Measurements from ENCODE around the gene DIAPH1.

The DIAPH1 gene

DNA sequence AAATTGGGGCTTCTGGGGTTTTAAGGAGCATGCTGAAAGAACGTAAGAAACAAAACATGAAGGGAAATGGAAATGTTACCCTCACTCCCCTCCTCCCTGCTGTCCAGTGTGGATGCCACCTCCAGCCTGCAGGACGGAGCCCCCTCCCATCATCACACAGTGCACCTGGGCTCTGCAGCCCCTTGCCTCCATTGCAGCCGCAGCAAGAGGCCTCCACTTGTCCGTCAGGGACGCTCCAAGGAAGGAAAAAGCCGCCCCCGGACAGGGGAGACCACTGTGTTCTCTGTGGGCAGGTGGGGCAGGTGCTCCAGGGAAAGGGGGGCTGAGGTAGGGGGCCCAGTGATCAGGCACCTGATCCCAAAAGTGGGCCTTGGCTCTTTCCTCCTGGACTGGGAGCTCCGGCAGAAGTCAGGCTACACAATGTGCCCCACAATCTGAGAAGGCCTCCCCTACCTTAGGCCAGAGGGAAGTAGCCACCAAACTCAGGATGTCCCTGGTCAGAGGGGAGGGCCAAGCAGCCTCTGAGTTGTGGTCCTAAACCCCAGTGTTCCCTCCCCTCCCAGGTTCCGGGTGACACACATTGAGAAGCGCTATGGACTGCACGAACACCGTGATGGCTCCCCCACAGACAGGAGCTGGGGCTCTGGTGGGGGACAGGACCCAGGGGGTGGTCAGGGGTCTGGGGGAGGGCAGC, 20.7 kb upstream of the DIAPH1 start:
- DNase-seq (ENCODE audit: low spot score), result no peak

DNA sequence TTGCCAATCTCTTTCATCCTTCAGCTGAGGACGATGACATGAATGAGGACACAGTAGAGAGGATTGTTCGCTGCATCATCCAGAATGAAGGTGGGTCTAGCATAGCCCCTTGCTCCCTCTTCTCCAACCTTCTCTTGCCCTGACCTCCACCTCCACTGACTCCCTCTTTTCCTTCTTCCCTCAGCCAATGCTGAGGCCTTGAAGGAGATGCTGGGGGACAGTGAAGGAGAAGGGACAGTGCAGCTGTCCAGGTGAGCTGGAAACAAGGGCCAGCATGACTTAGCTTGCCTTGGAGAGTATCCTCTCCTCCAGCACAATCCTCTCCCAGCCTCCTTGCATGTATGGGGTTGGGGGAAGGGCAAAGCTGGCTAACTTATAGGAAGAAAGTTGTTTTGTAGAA, 20.0 kb upstream of the DIAPH1 start:
- no peak for DNase-seq (ENCODE audit: low spot score)

GRCh38 chr5:141637767-141638419, 19.1 kb upstream of the DIAPH1 start:
- peak; percentile 87 for DNase-seq (ENCODE audit: low spot score)

- DNase-seq (ENCODE audit: low spot score), result peak; percentile 72
These were observed 18.4 kb upstream of the DIAPH1 start for GRCh38 chr5:141637123-141637766.

DNA sequence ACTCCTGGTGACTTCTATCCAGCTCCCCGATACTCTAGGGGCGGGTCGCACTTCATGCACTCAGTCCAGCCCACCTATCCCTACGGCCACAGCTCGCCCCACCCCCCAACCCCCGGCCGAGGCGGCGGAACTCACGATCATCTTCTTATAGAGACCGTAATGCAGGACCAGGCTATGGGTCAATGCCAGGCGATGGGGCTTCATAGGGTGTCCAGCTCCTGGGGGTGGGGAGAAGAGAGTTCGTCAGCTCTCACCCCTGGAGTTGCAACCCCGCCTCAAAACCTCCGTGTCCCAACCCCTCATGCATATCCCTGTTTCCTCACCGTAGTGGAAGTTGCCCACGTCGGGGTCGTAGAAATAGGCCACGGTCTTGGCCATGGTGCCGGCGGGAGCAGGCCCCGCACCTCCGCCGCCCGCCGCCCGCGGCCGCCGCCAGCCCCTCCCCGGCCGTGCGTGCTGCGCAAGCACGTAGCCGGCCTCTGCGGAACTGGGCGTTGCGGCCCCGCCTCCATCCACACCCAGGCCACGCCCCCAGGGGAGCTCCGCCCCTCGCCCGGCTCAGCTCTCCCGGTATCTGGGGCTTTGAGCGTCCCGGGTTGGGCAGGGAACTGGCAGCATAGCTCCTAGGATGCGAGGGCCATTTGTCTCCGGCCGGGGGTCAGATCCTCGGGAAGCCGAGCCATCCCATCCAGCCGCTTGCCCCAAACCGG, 17.8 kb upstream of the DIAPH1 start, which contains the start of the genes HDAC3 and RELL2:
HDAC3 (minus strand) TSS at position 437 of the 710 bp plus-strand sequence; CDS start at position 378, 59 bp downstream.
RELL2 (plus strand) TSS at position 585 of the 710 bp plus-strand sequence. CDS start 1,229 bp downstream, outside the sequence.
- DNase-seq (ENCODE audit: low spot score), result peak; percentile 90

DNA sequence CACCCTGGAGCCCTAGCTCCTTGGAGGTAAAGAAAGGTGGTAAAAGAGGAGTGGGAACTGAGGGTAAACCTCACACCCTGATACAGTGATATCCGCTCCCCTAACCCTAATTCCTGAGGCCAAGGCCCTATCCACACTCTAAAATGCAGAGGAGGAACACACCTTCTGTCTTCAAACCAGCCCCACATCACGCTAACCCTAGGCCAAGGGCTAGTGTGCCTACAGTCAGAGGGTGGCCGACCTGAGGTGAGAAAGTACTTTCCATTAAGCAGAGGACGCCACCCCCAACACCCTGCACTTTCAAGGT, 17.3 kb upstream of the DIAPH1 start:
- no peak for DNase-seq (ENCODE audit: low spot score)

GRCh38 chr5:141635646-141636045, 16.8 kb upstream of the DIAPH1 start:
- DNase-seq (ENCODE audit: low spot score), result no peak

- no peak for DNase-seq (ENCODE audit: low spot score)
These were observed 15.9 kb upstream of the DIAPH1 start for GRCh38 chr5:141634720-141635119.

- no peak for DNase-seq (ENCODE audit: low spot score)
These were observed 15.2 kb upstream of the DIAPH1 start for GRCh38 chr5:141633871-141634561.

DNA sequence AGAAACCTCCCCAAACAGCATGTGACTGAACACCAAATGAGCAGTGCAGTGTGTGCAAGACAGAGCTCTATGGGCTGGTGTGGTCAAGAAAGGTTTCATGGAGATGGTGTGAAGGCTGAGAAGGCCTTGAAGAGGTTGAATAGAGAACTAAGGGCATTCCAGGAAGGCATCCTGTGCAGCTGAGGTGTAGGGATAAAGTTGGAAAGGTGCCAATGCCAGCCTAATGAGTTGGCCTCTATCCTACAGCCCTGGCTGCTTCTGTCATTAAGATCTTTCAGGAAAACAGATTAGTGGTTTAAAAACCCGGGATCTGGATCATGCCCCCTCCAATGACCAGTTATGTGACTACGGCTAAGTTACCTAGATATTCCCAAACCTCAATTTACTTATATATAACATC, 13.8 kb upstream of the DIAPH1 start:
- no peak for DNase-seq (ENCODE audit: low spot score)

DNA sequence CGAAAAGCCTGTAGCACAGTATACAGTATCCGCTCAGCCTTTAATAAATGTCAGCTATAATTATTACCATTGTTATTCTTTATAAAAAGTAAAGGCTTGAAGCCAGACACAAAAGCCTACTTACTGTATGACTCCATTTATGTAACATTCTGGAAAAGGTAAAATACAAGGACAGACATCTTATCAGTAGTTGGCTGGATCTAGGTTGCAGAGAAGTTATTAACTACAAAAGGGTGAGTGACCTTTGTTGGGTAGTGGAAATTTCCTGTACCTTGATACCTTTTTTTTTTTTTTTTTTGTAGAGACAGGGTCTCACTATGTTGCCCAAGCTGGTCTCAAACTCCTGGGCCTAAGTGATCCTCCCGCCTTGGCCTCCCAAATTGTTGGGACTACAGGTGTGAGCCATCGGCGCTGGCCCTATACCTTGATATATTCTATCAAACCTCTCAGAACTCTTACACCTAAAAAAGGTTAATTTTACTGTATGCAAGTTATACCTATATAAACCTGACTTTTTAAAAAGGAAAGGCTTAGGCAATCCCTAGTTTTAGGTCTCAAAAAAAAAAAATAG, 11.9 kb upstream of the DIAPH1 start:
- DNase-seq (ENCODE audit: low spot score), result no peak

- DNase-seq (ENCODE audit: low spot score), result no peak
These were observed 9.5 kb upstream of the DIAPH1 start for GRCh38 chr5:141628175-141628788.

DNA sequence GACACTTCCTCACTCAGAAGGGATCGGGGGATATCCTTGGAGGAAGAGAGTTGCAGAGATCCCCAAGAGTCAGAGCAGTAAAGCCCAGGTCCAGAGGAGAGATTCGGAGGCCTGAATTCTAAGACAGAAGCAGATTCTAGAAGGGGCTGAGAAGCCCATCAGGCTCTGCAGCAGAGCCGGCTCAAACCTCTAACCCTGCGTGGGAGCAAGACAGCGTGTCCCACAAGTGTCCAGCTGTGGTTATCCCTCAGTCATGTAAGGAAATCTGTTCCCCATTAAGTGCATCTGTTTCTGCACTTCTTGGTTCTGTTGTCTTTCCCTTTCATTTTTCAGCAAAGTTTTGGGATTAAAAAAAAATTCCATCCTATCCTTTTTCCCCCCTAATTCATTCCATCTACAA, 4.8 kb upstream of the DIAPH1 start:
- no peak for DNase-seq (ENCODE audit: low spot score)

GRCh38 chr5:141623186-141623585, 4.4 kb upstream of the DIAPH1 start:
- no peak for DNase-seq (ENCODE audit: low spot score)

DNA sequence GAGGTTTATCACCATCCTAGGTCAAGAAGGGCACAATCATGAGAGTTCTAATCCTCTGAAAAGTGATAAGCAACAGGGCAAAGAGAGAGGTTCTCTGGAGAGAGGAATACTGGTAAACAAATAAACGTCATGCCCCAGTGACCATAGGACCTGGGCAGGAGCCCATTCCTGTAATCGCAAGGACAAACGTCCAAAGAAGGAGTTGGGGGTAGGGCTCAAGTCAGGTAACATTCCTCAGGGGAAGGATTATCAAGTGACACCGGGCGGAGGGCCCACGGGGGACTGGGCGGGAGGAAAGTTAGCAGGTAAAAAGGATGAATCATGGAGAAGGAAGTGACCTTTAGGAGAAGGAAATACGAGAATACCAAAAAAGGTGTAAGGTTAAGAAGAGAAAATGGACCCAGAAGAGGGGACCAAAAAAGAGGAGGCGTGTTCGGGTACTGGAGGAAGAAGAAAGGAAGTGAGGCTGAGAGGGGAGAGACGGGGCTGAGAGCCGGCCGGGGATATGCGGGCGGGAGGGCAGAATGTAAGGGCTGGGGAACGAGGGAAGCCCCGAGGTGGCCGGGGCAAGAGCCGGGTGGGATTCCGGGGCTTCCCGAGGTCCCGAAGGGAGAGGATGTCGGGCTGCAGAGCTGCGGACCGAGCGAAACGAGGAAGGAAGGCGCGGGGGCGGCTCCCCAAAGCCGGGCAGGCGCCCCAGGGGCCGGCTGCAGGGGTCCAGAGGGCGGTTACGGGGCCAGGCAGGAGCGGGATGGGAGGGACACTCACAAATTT, 583 bp downstream of the DIAPH1 start:
- peak; percentile 72 for DNase-seq (ENCODE audit: low spot score)

- DNase-seq (ENCODE audit: low spot score), result peak; percentile 22
These were observed 1.1 kb downstream of the DIAPH1 start for GRCh38 chr5:141617682-141618029.

- no peak for DNase-seq (ENCODE audit: low spot score)
These were observed 1.7 kb downstream of the DIAPH1 start for GRCh38 chr5:141617128-141617527.

DNA sequence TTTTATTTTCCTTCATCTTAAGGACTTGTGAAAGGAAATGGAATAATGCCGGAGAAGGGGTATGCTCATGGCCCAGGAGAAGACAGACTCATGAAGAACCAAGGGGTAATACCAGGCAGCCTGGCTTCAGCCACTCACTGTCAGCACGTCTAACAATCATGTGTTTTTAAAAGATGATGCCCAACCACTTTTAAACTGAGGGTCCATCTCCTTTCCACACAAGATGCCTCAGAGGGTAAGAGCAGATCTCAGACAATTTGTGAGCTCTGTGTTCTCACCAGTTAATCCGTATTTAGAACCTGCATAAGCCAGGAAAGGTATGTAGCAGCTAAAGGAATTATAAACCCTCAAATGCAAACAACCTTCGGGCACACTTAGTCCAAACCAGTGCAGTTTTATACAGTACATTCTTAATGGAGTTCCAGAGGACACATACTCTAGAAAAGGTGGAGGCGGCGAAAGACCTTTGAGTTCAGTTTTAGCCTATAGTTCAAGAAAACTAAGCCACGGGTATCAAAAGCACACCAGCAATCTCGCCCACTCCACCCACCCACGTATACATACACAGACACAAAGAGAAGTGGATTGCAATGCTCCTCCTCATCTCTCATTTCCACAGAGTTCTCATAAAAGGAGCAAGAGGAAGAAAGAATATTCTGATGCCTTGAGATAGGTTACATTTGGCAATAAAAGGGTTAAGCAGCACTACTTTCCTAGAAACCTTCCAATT, 2.6 kb downstream of the DIAPH1 start:
- DNase-seq (ENCODE audit: low spot score), result no peak

DNA sequence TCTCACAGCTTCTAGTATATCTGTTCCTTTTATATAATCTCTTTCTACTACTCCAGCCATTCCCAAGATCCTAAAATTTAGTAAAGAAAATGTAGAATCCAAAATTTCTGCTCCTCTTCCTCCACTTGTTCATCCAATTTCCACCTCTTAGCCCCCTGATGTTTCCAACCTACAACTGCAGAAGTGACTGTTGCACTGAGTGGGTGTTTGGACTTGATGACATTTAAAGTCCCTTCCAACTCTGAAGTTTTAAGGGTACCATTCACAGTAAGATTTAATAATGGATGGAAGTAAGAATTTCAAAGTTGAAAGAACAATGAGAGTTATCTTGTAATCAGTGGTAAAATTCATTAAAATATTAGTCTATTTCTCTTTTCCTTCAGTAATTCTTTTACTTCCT, 5.5 kb downstream of the DIAPH1 start:
- no peak for DNase-seq (ENCODE audit: low spot score)

- no peak for DNase-seq (ENCODE audit: low spot score)
These were observed 7.5 kb downstream of the DIAPH1 start for GRCh38 chr5:141611289-141611688.
